HuH-7.5 (cell line): ENCODE measurements around the gene SMIM41.

Source experiments
- DNase-seq: peaks from one replicate; pipeline ENCODE4 v3.0.0; 2011; ENCODE audit warnings: low spot score

SMIM41 gene

DNA sequence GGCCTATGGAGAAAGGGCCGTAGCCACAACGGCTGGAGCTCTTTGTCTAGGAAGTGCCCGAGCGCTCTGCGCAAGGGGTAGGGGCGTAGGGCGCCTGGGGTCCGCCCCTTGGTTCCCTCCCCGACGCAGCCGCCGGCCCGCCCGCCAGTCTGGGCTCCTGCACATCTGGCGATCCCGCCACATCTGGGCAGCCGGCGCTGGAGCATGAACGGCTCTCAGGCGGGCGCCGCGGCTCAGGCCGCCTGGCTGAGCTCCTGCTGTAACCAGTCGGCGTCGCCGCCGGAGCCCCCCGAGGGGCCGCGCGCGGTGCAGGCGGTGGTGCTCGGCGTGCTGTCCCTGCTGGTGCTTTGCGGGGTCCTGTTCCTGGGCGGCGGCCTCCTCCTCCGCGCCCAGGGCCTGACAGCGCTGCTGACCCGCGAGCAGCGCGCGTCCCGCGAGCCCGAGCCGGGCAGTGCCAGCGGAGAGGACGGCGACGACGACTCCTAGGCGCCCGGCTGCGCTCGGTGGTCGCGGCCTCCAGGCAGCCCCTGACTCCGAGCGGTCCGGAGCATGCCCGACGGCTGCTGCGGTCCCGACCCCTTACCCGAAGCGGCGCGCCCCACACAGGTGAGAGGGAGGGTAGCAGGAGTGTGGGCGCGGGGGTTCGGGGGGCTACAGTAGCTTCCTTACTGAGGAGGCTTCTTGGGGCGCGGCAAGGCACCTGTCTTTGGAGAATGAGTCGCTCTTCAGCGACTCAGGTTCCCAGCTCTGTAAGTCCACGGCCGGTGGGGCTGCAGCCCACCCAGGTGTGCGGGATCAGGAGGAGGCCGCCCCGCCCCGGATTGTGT lies at the start of gene SMIM41:
TSS of gene SMIM41 (plus strand) at position 129 of the 827 bp plus-strand sequence. CDS start at position 205, 76 bp downstream.
- no peak for DNase-seq

DNA sequence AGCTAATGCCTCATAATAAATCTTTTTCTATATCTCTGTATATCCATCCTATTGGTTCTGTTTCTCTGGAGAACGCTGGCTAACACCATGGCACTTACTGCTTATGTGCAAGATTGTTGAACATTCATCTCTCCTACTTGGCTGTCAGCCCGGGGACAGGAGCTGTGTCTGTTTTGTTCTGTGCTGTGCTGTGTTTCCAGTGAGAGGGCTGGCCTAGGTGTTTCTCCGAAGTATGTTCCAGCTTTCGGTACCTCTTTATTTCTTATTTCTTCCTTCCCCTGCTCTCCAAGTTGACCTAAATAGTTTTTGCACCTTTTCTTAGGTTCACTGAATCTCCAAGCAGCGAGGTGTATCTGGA lies 47.1 kb upstream of the SMIM41 start:
- no peak for DNase-seq

DNA sequence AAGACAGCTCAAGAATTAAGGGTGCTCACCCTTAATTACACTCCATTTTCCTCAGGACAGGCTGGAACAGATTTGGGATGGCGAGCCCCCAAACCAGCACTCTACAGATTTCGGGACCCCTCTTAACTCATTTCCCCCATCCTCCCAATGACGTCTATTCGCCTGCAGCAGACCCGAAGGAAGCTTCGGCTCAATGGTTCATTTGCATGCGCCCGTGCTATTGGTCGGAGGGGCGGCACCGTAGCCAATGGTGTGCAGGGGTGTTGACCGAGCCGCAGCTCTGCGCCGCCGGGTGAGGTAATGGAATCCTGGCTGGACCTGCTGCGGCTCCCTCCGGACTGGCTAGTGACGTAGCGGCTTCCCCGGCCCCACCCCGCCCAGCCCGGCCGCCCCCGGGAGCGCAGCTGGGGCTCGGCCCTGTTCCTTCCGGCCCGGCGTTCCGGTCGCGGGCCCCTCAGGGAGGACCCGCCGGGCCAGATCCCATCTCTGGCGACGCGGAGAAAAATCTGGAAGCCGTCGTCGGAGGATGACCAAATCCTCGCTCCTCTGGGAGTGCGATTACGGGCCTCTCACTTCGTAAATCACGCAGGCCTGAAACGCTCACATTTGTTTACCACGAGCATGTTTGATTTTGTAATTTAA lies 46.6 kb upstream of the SMIM41 start:
- peak; percentile 99 for DNase-seq

DNA sequence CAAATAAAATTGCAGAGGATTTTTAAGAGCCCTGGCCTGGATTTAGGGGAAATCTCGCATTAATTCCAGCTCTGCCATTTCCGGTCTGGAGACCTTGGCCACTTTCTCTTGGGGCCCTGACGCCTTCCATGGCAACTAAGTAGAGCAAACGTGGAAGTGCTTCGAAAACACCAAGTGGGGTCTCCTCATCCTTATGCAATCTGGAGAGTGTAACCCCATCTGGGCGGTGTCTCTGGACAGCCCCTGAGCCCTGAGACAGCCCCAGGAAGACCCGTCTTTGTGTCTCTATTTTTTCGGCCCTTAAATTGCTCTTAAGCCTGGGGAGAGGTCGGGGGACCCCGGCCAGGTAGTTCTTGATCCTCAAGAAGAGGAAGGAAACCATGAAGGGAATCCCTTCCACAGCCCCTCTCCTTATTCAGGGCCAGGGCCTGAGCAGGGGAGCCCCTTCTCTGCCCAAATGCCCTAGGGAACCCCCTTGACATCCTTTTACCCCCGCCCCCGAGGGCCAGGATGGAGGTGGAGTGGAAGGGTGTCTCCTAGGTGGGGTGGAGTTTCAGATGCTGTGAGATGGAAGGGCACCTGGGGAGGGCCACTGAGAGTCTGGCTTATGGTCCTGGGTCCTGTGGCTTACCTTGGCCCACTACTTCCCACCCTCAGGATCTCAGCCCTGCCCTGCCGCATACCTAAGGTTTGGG lies 45.9 kb upstream of the SMIM41 start:
- DNase-seq: no peak

DNA sequence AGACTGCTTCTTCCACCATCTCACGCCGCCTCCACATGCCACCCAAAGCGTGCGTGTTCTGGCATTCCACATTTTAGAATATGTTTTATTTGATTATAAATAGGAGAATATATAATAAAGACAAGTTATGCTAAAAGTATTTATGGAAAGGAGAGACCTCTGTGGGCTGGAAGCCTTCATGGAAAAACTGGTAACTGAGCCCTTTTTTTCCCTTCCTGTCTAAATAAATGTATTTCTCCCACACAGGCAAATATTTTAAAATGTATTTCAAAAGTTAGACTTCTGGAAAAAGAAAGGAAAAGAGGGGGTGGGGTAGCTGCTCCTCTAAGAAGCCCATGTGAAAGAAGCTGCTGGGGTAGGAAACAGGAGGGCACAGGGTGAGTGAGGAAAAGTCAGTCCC lies 44.3 kb upstream of the SMIM41 start:
- DNase-seq: no peak

DNA sequence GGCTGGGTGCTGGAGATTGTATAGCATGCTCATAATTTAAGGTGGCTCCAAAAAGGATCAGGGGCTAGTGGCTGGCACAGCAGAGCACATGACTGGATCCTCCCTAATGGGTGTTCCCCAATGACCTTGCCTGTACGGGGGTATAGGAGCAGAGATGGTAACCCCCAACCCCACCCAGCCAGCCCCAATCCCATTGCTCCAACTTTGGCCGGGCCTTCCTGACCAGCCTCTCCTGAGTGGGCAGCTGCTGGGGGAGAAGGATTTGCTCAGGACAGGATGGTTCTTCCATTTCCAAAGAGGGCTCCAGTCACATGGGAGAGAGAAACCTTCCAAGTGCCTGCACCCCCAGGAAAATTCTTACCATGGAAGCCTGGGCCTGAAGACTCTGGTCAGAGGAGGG lies 43.6 kb upstream of the SMIM41 start:
- no peak for DNase-seq

DNA sequence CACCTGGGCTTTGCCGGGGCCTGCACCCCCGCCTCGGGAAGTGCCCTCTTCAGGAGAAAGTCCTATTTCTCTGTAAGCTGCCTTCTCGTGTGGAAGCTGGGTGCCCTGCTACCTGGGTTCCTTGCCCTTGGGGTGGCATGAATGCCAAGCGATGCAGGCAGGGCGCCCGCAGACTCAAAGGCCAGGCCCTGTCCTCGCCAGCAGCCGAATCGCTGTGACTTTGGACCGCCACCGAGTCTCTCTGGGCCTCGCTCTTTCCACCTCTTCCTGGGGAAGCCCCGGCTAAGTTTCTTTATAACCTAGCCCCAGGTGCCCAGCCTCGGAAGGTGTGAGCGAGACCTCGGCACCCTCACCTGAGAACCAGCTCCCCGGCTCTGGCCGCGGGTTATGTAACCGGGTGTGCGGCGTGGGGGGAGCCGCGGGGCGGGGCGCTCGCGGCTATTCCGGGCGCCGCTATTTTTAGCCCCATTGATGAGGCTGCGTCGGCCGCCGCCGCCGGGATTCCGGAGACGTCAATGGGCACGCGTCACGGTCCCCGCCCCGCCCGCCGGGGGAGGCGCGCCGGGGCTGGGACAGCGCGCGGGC lies 42.8 kb upstream of the SMIM41 start:
- peak; percentile 88 for DNase-seq

DNA sequence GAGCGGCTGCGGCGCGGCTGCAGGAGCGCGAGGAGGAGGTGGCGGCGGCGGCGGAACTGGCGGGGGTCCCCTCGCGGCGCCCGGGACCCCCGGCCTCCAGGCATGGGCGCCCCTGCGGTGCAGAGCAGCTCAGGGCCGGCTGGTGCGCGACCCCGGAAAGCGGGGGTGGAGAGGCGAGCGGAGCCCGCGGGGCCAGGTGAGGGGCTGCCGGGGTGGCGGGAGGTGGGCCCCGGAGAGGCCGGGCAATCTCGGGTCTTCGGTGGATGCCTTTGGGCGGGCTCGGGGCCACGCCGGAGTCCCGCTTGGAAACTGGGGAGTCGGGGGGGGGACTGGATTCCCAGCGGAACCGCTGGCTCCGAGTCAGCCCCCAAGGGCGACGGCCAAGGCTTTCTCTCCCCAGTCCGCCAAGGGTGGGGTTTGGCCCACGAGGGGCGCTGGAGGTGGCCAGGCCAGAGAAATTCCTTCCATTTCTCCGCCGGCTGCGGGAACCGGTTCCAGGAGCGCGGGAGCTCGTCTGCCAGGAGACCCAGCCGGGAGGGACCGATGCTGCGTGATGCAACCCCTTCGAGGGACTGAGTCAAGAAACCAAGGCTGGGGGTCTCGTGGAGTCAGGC lies 42.1 kb upstream of the SMIM41 start:
- peak; percentile 87 for DNase-seq

DNA sequence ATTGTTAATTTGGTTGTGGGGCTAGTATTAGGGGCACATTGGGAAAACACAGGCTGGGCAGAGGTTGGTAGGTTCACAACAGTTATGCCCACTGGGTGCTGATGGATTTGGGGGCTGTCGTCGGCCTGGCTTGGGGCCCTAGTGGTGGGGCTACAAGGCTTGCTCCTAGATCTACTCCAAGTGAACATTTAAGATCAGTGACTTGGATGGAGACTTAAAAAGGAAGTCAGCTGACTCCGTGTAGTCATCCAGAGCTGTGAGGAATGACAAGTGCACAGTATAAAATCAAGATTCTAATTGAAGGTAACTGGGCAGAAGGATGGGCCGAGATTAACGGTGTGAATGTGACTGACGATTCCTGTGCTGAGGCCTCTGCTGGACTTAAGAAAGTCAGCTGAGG lies 41.1 kb upstream of the SMIM41 start:
- DNase-seq: no peak

DNA sequence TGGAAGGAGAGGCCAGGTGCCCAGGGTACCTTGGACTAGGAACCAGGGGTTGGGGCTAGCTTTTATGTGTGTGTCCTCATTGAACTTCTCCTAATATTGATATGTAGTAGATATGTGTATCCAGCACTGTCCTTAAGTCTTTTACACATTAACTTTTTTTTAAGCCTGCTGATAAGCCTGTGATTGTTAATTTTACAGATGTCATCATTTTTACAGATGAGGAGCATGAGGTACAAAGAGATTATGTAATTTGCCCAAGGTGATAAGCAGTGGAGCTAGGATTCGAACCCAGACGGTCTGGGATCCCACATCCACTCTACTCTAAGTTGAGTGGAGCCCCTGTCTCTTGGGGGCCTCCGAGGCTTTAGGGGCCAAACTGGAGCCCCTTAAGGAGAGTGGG lies 38.5 kb upstream of the SMIM41 start:
- no peak for DNase-seq

DNA sequence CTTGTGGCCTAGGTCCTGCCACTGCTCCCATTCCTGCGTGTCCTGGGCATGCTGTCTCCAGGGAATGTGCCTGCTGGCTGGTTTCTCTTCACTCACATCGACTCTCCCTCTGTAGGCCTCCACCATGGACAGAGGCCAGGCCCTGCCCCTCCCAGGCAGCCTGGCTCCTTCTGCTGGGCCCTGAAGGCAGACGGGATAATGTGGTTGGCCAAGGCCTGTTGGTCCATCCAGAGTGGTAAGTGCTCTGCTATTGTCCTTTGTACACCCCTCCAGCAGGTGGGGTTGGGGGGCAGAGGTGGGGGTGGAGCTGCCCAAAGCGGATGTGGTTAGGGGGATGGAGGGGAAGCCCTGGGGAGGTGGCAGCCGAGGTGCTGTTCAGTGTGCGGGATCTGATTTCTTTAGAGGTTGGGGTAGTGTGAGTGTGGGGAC lies 37.8 kb upstream of the SMIM41 start:
- no peak for DNase-seq

DNA sequence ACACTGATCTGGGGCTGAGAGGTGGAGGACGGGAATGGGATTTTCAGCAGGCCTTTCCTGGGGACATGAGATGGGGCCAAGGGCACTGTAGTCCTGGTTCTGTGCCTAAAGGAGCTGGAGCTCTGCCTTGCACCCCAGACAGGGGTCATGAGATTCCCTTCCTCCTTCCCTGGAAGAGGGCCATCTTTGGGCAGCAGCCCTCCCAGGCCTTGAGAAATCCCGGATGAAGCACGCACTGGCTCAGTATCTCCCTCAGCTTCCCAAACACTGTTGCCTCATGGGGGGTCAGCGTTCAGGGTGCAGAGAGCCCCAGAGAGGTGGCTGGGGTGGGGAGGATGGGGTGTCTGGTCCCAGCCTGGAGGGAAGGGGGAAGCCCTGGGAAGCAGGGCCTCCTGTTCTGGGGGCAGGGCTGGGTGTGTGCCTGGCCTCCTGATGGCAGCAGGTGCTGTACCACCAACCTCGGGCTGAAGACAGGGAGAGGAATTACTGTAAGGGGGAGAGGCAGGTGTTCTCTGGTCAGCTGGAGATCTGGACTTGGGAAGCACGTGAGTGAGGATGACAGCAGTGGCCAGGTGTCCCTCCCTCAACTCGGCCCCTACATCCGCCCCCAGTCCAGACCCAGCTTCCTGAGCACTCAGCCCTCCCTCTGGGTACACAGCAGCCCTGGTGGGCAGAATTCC lies 36.7 kb upstream of the SMIM41 start:
- no peak for DNase-seq

DNA sequence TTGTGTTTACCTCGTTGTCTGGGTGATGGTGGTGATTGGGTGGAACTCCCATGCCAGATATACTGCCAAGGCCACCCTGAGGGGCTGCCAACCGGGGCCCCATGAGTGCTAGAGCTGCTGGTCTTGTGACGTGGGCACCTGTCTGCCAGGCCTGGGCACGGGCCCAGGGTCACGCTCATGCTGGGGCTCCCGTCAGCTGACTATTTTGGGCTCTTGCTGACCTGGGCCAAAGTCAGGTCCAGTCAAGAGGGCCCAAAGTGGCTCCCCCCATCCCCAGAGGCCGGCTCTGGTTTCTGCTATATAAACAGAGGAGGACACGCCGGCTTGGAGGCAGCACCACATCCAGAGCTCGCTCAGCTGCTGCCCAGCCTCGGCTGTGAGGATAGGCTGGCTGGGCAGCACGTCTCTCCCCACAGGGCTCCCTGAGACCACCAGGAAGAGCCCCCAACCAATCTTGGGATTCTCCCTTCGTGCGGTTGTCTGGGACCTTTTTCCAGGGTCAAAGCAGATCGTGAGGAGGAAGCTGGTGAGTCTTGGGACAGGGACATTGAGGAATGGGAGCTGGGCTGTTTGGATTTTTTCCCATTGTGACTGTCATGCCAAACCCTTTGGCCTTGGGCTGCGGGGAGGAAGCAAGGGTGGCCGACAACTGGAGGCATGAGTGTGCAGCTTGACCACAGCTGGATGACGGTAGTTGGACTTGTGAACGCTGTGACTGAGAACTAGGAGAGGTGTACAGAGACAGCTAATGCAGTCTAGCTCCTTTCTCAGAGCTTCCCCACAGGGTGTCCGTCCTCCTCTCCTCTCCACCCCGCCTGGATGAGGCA lies 35.9 kb upstream of the SMIM41 start:
- no peak for DNase-seq

DNA sequence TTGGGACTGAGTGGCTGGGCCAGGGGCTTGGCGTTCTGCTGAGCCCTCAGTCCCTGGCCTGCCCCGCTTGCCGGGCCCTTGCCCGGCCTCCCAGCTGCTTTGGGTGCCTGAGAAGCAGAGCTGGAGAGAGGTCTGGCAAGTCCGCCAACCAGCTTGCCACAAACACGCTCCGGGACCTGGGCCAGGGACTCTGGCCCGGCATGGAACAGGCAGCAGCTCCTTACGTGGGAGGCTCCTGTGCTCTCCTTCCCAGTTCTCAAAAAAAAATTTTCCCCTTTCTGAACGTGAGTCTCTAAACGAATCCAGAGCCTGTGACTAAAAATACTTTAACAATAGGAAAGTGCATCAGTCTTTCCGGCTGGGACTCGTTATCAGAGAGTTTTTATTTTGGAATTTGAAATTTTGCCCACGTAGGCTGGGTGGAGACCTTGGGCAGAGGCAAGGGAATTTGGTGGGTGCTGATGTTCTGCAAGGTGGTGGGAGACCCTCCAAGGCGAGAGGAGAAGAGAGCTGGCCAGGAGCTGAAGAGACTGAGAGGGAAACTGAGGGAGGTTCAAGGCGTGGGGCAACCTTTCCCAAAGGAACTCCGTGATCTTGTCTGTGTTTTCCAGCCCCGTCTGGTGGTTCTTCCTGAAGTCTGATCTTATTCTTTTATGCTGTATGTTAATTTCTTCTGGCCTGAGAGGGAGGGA lies 35.1 kb upstream of the SMIM41 start:
- DNase-seq: no peak

DNA sequence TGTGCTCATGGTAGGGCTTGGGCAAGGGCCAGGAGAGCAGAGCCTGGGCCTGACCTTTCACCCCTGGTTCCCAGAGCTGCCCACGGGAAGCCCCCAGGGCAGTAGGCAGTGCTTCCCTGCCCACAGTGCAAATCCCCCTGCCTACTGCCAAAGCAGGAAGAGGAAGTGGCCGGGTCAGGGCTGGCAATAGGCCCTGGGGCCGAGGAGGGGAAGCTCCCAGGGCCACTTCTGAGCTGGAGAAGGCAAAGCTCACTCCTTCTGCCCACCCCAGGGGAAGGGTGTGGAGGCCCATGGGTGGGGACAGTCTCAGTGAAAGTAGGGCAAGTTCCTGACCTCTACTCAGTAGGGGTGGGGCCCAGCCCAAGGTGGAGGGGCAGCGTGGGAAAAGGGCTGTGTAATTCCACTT lies 33.7 kb upstream of the SMIM41 start:
- DNase-seq: no peak

DNA sequence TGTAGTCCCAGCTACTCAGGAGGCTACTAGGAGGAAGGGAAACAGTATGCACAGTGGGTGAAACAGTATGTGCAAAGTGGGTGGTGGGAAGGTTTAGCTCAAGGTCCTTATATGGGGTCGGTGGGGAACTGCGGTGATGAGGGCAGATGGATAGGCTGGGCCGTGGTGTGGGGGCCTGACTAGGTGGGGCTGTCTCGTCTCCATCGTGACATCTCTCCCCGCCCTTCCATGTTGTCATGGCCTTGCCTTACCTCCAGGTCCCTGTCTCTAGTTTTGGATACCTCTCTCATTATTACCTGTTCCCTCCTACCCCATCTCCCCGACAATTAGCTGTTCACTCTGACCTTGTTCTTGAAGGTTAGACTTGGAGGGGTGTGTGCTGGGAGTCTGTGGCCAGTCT lies 32.6 kb upstream of the SMIM41 start:
- DNase-seq: no peak

DNA sequence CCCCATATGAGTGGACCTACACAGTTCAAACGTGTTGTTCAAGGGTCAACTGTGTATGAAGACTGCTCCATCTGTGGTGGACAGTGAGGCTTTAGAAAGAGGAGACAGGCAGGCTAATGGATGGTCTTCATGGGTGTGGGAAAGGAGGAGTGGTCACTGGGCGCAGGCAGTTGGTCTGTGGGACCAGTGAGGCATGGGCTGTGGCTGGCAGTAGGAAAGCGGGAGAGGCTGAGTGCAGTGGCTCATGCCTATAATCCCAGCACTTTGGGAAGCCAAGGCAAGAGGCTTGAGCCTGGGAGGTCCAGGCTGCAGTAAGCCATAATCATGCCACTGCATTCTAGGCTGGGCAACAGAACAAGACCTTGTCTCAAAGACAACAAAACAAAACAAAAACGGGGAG lies 30.2 kb upstream of the SMIM41 start:
- DNase-seq: no peak

DNA sequence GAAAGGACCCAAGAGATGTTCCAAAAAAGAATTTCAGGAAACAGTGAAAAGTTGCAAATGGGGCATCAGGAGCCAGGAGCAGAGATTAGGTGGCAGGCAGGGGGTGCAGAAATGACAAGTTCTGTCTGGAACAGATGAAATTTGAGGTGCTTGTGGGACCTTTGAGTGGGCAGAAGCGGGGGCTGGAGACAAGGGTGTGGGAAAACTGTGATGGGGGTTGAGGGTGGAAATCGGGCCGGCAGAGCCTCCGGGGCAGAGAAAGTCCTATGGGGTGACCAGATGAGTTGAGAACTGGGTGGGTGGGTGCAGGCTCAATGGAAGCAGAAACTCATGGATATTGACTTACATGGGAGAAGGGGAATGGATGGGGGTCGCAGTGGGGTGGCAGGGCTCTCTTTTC lies 29.8 kb upstream of the SMIM41 start:
- no peak for DNase-seq

DNA sequence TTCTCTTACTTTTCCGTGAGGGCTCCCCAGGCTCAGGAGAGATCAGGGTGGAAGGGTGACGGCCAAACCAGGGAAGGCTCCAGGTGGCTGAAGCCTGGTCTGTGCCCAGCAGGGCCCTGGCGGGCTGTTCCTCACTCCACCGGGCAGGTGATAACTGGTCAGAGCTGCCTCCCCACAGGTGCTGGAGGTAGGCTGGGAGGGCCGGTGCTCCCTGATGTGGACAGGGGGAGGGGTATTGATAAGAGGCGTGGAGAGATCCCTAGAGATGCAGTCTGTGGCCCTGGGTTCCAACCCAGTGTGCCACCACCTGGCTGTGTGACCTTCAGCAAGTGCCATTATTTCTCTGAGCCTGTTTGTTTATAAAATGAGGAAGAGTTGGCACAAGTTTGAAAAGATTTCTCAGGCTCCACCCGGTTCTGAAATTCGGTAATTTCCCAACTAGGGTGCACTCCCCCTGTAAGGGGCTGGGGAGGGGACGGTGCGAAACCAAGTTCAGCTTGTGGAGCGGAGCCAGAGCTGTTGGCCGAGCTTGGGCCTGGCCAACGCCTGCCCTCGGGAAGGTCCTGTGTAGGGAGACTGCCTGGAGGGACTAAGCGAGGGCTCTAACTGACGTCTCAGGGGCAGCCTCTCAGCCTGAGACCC lies 29.3 kb upstream of the SMIM41 start:
- DNase-seq: peak; percentile 50
